ENCODE results near the gene GDPGP1.
"Not testable (repeated sequence)": the region's sequence is repeated elsewhere in the genome, so short reads cannot be mapped to it uniquely, and the experiment has no call there.

The GDPGP1 gene, protein sequence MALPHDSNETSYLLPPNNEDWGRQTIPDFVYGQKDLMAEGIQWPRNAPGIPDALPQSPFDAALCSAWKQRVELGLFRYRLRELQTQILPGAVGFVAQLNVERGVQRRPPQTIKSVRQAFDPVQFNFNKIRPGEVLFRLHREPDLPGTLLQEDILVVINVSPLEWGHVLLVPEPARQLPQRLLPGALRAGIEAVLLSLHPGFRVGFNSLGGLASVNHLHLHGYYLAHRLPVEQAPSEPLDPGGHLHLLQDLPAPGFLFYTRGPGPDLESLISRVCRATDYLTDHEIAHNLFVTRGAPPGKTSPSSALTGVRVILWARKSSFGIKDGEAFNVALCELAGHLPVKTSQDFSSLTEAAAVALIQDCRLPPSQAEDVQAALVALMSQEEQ

DNA sequence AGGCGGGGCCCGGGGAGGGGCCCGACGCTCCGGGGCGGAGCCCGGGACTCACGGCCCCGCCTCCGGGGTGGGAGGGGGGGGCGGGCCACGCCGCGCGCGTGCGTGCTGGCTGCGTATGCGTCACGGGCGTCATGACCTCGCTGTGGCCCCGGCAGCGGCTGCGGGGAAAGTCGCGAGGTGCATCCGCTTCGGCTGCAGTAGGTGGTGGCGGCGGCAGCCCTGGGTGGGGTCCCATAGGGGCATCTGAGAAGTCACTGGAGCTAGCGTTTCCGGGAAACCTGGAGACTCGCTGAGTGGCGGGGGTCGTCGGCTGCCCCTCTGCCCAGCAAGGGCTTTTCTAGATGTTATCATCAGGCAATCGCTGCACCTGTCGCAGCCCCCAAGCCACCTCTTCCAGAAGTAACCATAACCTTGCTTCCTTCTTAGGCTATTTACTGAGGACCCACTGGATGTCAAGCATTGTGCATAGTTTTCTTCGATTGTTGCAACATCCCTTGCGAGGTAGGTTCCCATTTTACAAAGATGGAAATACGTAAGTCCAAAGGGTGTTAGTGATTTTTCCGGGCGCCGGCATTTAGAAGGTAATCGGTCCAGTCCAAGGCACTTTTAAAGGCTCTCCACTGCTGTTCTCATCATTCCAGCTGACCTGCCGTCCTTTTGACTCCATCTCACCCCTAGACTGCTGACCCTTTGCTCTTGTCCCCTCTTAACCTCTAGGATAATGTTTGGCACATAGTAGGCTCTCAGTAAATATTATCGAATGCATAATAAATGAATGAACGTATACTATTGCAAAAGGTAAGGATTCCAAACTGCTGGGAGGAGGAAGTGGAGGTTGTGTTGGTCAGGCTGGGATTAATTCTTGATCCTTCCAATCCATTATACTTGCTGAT is at the start of gene GDPGP1:
Gene GDPGP1, plus strand, starts transcription at position 114 of the 893 bp plus-strand sequence. CDS start 6,700 bp downstream, outside the sequence.
- no peak for DNase-seq

DNA sequence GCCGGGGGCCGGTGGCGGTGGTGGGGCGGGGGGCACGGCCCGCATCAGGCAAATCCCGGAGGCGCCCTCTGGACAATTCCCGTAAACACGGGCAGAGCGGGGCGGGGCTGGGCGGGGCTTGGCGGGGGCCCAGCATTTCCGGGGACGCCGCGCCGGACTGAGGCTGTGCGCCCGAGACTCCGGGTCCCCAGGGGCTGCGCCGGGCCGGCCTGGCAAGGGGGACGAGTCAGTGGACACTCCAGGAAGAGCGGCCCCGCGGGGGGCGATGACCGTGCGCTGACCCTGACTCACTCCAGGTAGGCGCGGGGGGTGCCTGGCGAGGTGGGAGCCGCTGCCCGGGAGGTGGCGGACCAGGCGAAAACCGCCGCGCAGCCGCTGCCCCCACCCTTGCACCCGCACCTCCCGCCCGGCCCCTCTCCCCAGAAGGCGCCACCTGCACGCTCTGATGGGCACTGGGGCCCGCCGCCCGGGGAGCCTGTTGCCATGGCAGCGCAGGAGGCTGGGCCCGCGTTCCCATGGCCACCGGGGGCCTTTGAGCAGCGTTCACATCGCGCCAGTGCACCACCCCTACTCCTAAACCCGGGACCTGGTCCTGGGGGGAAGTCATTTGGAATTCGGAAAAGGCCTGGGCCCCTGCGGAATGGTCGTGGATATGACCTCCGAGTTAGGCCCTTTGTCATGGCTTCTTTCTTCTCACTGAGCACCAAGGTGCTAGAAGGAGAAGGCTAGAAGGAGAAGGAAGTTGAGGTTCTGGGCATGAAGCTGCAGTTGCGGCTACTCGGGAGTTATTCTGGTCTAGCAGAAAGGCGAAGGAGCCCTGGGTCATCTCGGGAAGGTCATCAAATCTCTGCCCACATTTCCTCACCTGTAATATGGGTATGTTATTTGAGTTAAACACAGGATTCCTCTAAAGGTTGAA is 49.0 kb upstream of the GDPGP1 start:
- DNase-seq = no peak

DNA sequence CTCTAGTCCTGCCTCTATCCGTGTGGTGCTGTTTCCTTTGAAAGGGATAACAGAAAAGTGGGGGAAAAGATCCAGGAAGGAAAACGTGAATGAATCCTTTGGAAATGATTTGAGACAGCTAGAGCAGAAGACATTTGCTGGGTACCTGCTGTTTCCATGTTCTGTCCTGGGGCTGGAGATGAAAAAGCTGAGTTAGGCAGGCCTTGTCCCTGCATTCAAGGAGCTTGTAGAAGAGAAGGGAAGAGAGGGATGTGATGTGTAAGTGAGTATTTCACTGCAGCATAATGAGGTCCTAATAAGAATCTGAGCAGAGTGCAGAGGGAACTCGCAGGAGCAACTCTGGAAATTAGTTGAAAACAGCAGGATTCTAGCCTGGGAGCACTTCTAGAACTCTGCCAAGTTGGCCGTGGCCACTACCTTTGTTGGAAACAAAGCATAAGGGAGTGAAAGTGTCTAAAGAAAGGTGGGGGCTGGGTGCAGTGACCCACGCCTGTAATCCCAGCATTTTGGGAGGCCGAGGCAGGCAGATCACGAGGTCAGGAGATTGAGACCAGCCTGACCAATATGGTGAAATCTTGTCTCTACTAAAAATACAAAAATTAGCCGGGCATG is 46.6 kb upstream of the GDPGP1 start:
- DNase-seq = no peak

DNA sequence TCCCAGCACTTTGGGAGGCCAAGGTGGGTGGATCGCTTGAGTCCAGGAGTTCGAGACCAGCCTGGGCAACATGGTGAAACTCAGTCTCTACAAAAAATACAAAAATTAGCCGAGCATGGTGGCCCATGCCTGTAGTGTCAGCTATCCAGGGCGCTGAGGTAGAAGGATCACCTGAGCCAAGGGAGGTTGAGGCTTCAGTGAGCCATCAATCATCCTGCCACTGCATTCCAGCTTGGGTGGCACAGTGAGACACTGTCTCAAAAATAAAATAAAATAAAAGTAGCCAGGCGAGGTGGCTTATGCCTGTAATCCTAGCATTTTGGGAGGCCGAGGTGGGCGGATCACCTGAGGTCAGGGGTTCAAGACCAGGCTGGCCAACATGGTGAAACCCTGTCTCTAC is 45.9 kb upstream of the GDPGP1 start:
- DNase-seq = not testable (repeated sequence)

DNA sequence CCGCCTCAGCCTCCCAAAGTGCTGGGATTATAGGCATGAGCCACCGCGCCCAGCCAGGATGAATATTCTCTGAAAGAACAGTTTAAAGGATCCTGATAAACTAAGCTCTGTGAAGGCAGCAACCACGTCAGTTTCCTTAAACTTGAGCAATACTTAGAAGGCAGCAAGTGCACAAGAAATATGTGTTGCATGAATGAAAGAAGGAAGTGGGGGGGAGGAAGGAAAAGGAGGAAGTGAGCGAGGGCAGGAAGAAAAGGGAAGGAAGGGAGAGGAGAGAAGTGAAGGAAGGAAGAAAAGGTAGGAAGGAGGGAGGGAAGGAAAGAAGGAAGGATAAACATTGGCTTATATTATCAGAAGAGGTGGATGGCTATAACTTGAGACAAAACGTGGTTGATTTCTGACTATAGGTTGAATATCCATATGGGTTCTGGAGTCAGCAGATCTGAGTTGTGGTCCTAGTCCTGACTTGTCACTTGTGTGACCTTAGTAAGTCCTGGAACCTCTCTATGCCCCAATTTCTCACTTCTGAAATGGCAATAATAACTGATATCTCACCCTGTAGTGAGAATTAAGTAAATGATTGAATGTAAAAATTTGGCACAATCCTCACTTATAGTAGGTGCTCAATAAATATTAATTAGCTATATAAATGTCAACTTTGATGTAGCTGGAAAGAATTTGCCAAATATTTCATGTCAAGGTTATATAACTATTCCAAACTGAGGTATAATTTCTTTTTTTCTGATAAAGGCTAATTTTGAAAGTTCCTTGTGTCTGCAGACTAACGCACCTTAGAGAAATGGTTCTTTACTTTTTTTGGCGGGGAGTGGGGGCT is 44.9 kb upstream of the GDPGP1 start:
- DNase-seq = no peak

DNA sequence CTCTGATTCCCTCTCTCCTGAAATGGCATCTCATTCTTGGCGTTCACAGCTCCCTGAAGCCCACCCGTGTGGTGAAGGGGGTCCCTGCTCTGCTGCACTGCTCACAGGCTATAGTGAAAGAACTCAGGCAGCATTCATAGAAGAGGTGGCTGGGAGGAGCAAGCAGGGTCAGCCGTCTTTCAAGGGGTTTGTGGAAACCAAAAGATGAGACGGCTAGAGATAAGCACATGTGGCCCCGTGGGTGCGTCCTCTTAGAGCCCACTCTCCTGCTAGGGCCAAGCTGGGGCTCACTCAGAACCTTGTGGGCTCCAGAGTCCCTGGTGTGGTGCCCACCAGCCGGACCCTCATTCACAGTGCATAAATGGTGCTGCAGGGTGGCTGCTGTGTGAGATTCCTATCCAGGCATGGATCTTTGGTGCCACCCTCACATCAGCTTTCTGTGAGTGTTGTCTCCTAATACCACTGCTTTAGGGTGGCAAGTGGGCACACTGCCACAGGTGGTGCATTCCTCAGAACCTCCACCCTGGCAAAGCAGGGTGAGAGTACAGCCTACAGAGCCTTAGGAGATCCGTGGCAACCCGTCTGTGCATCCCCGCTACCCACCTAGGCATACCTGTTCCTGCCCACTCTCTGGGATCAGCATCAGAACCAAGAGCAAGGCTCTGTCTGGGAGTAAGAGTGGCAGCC is 44.1 kb upstream of the GDPGP1 start:
- DNase-seq = no peak

DNA sequence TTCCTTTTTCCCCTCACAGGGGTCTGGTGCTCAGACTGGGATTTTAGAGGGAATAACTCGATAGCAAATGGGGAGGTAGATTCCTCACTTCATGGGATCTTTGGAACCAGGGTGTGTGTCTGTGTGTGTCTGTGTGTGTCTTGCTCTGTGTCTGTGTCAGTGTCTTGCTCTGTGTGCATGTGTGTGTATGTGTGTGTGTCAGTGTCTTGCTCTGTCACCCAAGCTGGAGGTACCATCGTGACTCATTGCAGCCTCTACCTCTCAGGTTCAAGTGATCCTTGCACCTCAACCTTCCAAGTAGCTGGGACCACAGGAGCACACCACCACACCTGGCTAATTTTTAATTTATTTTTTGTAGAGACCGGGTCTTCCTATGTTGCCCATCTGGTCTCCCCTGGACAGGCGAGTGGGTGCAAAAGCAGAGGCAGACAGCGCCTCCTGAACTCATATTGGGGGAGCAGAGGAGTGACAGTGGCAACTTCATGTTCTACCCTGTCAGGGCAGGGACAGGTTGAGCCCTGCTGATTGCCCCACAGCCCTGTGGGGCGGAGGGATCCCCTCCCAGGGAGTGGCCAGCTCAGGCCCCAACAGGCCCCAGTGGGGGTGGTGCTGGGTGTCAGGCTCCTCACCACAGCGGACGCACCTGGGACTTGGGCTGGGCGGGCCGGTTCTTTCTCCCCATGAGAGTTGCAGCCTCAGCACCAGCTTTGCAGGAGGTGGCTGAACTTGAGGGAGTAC is 43.2 kb upstream of the GDPGP1 start:
- no peak for DNase-seq

DNA sequence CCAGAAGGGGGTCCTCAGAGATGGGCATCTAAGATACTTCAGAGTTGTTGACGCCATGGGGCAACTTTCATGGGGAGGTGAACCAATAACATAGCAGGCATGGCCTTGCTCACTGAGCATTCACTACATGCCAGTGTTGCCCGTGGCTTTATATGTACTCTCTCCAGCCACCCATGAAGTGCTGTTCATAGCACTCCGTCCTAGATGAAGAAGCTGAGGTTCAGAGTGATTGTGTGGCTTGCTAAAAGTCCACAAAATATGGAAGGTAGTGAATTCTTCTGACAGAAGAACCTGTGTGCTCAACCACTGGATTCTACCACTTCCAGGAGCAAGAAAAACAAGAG is 42.7 kb upstream of the GDPGP1 start:
- DNase-seq = no peak

DNA sequence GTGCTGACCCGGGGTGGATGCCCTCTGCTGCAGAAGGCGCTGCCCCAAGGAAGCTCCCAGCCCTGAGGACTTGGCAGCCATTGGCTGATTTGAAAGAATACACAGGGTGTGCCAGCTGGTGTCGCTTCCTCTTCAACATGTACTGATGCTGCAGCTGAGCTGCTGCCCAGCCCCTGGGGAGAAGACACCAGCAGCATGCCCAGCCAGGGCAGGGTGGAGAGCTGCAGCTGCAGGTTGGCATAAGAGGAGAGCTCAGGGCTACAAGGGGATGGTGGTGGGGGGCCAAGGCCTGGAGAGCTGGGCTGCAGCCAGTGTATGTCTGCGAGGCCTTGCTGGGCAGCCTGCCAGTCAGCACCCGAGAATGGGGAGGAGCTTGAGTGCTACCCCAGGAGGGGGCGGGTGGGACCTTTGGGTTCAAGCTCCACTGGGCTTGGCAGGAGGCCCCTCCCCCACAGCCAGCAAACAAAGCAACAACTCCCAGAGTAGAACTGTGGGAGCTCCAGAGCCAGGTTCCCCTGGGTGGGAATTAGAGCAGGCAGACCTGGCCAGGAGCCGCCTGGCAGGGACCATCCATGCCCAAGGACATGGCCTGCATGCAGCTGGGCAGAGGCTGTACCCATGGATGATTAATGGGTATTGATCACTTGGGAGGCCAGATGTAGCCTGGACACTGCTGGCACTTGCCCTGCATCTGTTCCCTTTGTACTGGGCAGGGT is 42.1 kb upstream of the GDPGP1 start:
- DNase-seq = no peak

DNA sequence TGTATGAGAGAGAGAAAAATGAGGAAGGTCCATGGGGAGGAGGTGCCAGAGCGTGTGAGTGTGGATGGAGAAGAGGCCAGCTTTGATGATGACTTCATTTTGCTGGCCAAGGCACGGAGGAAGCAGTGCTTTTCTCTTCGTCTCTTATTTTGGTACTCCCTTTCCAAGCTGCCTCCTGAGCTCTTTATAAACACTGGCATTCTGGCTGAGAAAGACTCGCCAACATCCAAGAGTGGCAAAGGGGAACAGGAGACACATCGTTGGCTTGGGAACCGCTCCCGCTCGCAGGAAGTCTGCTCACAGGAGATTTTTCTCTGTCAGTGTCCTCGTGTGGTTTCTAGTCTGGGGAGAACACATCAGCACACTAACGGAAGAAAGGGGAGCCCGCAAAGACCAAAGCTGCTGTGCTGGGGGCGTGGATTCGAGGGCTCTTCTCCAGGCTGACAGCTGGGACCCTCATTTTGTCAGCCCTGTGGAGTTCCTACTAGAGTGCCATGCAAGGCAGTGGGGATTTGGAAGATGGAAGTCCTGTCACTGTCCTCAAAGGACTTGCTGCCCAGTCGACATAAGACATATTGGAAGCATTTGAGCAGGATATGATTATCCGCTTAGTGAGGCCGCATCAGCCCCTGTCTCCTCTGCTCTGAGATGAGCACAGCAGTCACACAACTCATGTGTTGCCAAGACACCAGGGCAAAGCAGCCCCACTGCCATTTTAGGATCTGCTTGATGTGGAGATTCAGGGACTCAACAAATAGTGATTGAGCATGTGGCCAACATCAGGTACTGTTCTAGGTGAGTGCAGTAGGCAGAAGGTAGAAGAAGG is 40.8 kb upstream of the GDPGP1 start:
- DNase-seq = no peak

DNA sequence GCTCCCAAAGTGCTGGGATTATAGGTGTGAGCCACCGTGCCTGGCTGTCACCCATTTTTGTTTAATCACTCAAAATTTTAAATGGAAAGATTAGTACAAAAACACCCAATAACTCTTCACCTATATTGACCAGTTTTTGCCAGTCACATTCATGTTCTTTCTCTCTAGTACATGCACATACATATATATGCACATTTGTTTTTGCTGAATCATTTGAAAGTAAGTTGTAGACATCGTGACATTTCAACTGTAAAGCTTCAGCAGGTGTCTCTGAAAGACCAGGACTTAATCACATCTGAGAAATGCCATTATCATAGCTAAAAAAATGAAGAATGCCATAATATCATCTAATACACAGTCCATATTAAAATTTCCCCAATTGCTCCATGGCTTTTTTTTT is 39.4 kb upstream of the GDPGP1 start:
- DNase-seq = no peak

DNA sequence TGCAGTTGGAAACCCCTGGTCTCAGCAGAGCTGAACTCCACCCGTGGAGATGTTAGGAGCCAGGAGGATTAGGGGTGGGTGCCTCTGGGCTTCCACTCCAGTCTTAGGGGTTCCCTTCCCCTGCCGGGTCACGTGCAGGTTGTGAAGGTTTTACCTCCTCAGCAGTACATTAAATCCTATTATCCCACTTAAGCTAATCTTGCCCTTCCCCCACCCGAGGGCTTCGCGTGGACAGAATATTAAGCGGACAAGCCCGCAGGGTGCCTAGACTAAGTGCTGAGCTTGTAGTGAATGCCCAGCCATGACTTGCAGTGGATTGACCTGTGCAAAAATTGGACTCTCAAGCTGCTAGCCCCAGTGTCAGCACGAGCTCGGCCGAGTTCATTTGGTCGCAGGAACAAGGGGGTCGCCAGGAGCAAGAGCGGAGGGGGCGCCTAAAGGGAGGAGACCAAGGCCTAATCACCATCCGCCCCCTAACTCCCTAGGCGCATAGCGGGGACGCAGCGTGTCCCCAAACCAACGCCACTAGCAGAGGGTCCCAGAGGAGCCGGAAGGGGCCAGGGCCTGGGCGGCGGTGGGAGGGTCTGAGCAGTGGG is 33.4 kb upstream of the GDPGP1 start:
- DNase-seq = no peak

DNA sequence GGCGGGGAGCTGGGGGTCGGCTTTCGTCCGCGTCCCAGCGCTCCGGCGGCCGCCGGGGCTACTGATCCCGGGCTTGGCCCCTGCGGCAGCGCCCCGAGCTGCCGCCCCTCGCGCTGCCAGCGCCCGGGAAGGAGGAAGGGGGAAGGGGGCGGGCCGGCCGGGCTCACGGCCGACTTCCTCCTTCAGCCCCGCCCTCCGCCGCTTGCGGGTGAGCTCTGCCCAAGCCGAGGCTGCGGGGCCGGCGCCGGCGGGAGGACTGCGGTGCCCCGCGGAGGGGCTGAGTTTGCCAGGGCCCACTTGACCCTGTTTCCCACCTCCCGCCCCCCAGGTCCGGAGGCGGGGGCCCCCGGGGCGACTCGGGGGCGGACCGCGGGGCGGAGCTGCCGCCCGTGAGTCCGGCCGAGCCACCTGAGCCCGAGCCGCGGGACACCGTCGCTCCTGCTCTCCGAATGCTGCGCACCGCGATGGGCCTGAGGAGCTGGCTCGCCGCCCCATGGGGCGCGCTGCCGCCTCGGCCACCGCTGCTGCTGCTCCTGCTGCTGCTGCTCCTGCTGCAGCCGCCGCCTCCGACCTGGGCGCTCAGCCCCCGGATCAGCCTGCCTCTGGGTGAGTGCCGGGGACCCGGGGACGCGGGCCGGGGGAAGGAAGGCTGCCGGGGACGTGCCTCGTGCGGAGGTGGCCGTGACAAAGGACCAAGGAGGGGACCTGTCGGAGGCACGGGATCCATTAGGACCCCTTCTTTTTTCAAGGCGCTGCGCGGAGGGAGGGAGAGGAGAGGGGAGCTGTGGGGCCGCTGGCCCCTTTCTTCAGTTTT is 32.7 kb upstream of the GDPGP1 start, which contains the start of gene SEMA4B:
Gene SEMA4B, plus strand, starts transcription at position 201 of the 814 bp plus-strand sequence. Its CDS starts 249 bp downstream, at position 450.
- DNase-seq = no peak

DNA sequence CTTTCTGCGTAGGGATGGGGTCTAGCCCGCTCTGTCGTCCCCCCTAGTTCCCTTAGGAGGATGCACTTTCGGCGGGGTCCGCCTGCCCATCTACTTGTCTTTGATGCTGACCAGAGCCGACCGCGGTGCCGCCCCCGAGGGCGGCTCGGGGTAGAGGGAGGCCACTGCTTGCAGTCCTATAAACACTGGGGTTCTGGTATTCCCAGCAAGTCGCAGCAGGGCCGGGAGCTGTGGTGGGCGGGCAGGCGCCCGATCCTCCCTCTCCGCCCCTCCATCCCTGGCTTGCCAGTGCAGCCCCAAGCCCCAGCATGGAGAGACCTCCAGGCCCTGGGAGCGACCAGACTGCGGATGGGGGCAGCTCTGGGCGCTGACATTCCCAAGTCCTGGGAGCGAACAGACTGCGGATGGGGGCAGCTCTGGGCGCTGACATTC is 32.0 kb upstream of the GDPGP1 start:
- no peak for DNase-seq

DNA sequence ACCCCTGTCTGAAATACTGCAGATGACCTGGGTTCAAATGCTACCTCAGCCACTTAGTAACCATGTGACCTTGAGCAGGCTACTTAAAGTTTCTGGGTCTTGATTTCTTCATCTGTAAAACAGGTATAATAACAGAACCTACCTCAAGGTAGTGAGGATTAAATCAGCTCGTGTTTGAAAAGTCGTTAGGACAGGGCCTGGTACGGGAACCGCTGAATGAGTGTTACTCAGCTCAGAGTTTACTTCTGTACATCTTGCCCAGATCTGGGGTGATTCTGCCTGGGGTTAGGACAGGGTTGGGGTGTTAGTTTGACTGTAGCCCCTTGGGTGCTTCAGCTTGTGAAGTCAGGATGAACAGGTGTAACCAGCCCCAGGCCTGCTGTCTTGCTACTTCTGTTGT is 31.1 kb upstream of the GDPGP1 start:
- DNase-seq = no peak

DNA sequence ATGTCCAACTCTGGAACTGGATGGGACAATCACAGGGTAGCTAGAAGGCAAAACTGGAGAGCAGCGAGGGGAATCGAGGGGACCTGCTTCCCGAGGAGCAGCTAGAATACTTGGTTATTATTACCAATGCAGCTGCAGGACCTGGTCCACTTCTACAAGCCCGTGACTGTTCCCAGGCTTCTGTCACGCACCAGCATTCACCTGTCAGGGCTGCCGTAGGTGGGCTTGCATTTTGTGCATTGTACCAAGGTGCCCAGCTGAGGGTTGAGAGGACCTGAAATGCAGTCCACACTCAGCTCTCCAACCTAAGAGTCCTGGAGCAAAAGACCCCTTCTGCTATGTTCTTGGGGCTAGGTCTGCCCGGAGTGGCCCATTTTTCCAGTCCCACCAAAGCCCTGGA is 30.5 kb upstream of the GDPGP1 start:
- no peak for DNase-seq

DNA sequence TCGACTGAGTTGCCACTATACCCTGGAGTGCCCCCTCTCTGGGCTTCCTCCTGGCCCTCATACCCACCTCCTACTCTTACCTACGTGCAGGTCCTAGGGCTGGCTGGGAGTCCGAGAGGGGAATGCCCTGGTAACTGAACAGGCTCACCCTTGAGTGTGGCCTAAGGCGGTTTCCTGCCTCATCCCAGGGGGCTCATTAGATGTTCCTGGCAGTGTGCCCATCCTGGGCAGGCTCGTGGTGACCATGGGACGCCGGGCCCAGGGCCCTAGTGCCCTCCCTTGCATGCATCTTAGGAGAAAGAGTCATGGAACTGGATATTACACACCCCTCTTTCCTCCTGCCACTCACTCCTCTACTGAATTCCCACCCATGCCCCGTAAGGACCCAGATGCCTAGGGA is 30.1 kb upstream of the GDPGP1 start:
- DNase-seq = no peak
